Stimulated activated naive CD4-positive, alpha-beta T cell treated with Interleukin-2 at 50 U/mL for 16 hours (primary cell): ENCODE data around the gene GM2A.

Experiments
- DNase-seq: peaks from one replicate; lab custom pipeline; 2025; lab: John Stamatoyannopoulos, UW

The GM2A gene

GRCh38 chr5:151252762-151253604 lies at the start of gene GM2A:
GM2A (plus strand) TSS chr5:151253185; CDS start chr5:151253217, 32 bp downstream.
- DNase-seq, result peak; percentile 99

GRCh38 chr5:151204051-151204450 lies 48.9 kb upstream of the GM2A start:
- DNase-seq, result no peak

- DNase-seq, result no peak
Measured at GRCh38 chr5:151205411-151205810, 47.6 kb upstream of the GM2A start.

GRCh38 chr5:151208481-151208914 lies 44.5 kb upstream of the GM2A start:
- no peak for DNase-seq

- DNase-seq, result no peak
Measured at GRCh38 chr5:151212406-151212798, 40.6 kb upstream of the GM2A start.

- DNase-seq, result peak; percentile 79
Measured at GRCh38 chr5:151213803-151214613, 39.0 kb upstream of the GM2A start.

GRCh38 chr5:151214614-151215545 lies 38.1 kb upstream of the GM2A start:
- DNase-seq, result no peak

- no peak for DNase-seq
Measured at GRCh38 chr5:151215546-151215880, 37.5 kb upstream of the GM2A start.

- DNase-seq, result no peak
Measured at GRCh38 chr5:151216781-151217180, 36.2 kb upstream of the GM2A start.

- DNase-seq, result no peak
Measured at GRCh38 chr5:151218177-151218576, 34.8 kb upstream of the GM2A start.

GRCh38 chr5:151219138-151219537 lies 33.8 kb upstream of the GM2A start:
- DNase-seq, result no peak

- no peak for DNase-seq
Measured at GRCh38 chr5:151219789-151220188, 33.2 kb upstream of the GM2A start.

- DNase-seq, result no peak
Measured at GRCh38 chr5:151221574-151221973, 31.4 kb upstream of the GM2A start.

GRCh38 chr5:151222054-151222789 lies 30.8 kb upstream of the GM2A start:
- DNase-seq, result no peak

GRCh38 chr5:151222790-151223446 lies 30.1 kb upstream of the GM2A start:
- peak; percentile 52 for DNase-seq

- DNase-seq, result peak; percentile 55
Measured at GRCh38 chr5:151223447-151224264, 29.3 kb upstream of the GM2A start, which contains the start of gene CCDC69. CCDC69 (minus strand) TSS chr5:151224092; CDS start chr5:151223970, 122 bp downstream.

- DNase-seq, result no peak
Measured at GRCh38 chr5:151224372-151224771, 28.6 kb upstream of the GM2A start.

- no peak for DNase-seq
Measured at GRCh38 chr5:151225071-151225470, 27.9 kb upstream of the GM2A start.

- no peak for DNase-seq
Measured at GRCh38 chr5:151225475-151225874, 27.5 kb upstream of the GM2A start.
